ES-I3 (cell line): ENCODE data around the gene SHROOM2.
"Not testable (repeated sequence)": the region's sequence is repeated elsewhere in the genome, so short reads cannot be mapped to it uniquely, and the experiment has no call there.

Source experiments
- H3K36me3 ChIP-seq: 2 replicates; pipeline ENCODE4 v1.6.1; 2013; ENCODE audit warnings: mild to moderate bottlenecking, low read length, control low read depth, moderate library complexity; ENCODE audit not compliant: insufficient read depth
- H3K4me1 ChIP-seq: 2 replicates; pipeline ENCODE4 v1.6.1; 2013; ENCODE audit warnings: mild to moderate bottlenecking, control low read depth, low read length; ENCODE audit not compliant: insufficient read depth
- H3K9ac ChIP-seq: 2 replicates; pipeline ENCODE4 v1.6.1; 2013; ENCODE audit warnings: low read depth, mild to moderate bottlenecking, low read length, moderate library complexity
- H3K9me3 ChIP-seq: 2 replicates; pipeline ENCODE4 v1.6.1; 2013; ENCODE audit warnings: mild to moderate bottlenecking, low read length, moderate library complexity; ENCODE audit not compliant: control insufficient read depth, insufficient read depth

Gene SHROOM2

DNA sequence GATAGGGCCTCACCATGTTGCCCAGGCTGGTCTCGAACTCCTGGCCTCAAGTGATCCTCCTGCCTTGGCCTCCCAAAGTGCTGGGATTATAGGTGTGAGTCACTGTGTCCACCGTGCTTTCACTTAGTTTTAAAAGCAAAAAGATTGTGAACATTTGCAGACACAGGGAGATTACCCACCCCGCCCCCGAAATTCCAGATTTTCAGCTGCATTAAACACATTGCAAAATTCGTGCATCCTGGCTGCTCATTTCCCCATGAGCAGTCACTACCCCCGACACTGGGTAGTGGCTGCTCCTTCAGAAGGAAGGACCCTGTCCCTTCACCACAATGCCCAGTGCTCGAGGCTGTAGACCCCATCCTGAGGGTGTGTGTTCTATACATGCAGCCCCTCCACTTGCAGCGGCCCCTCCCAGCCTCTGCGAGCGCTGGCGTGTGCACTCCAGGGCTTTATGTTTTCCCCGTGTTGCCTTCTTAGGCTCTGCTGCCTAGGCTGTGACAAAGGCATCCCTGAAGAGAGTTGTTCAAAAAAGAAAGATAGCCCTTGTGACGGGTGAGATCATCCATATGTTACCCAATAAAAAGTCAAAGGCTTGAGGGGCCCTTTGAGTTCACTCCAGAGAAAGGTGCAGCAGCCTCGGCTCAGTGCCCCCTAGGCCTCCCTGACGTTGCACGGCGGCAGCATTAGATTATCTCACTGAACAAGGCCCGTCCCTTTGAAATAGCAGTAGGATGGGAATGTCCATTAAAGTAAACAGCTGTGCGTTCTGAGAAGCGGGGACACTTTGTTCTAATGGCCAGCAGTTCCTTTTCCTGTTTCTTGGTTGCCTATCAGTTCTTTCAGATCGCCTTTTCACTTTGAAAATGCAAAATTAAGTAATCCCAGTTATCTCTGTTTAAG lies 71.6 kb downstream of the SHROOM2 start:
- H3K36me3 ChIP-seq, result no peaks in the 10 kb centered on the region
- H3K9ac ChIP-seq, result no peak overlapping the region
- no peaks in the 10 kb centered on the region for H3K9me3 ChIP-seq
- H3K4me1 ChIP-seq, result peaks cover 14% of the 10 kb centered on the region

DNA sequence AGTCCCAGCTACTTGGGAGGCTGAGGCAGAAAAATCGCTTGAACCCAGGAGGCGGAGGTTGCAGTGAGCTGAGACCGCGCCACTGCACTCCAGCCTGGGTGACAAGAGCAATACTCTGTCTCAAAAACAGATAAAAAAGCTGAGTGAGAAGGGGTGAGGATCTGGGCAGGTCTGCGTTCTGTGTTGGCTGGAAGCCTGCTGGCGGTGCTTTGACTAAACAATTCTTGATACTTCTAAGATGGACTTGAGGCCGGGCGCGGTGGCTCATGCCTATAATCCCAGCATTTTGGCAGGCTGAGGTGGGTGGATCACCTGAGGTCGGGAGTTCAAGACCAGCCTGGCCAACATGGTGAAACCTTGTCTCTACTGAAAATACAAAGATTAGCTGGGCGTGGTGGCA lies 72.5 kb downstream of the SHROOM2 start:
- H3K4me1 ChIP-seq, H3K36me3 ChIP-seq, H3K9me3 ChIP-seq, H3K9ac ChIP-seq: not testable (repeated sequence)

DNA sequence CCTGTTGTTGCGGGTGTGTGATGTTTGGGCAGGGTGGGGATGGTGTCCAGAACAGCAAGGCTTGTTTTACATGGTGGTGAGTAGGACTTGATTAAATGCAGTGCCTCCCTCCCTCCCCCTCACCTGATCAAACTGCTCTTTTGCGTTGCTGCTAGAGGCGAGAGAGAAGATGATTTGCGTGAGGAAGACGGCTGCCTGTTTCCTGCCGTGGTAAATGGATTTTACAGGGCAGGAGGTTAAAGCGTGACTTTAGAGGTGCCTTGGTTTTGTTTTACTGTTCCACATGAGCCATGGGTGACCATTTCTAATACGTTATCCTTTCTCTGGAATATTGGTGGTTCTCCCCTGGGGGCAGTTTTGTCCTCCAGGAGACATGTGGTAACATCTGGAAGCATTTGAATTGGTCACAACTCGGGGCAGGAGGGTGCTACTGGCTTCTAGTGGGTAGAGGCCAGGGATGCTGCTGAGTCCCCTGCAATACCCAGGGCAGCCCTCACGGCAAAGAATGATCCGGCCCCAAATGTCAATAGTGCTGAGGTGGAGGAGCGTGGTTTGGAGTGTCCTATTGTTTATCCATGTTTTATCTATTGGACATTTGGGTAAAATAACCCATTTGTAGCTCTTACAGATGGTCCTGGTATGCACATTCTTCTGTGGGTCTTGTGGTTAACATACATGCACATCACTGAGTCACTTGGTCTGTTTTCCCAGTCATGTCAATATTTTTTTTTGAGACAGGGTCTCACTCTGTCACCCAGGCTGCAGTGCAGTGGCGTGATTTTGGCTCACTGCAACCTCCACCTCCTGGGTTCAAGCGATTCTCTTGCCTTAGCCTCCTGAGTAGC lies 73.7 kb downstream of the SHROOM2 start:
- H3K4me1 ChIP-seq, result peaks cover 9% of the 10 kb centered on the region
- H3K9ac ChIP-seq, result no peak overlapping the region
- H3K9me3 ChIP-seq, result no peaks in the 10 kb centered on the region
- H3K36me3 ChIP-seq, result no peaks in the 10 kb centered on the region

DNA sequence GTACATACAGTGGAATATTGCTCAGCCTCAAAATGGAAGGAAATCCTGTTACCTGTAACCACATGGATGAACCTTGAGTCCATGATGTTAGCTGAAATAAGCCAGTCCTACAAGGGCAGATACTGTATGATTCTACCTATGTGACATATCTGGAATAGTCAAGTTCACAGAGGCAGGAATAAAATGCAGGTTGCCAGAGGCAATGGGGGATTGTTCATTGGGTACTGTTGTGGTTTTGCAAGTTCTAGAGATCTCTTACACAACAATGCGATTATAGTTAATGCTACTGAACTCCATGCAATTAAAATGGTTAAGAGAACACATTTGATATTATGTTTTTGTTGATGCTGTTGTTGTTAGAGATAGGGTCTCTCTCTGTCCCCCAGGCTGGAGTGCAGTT lies 74.6 kb downstream of the SHROOM2 start:
- Histone ChIP-seq H3K9me3 (no peaks in the 10 kb centered on the region), H3K4me1 (peaks cover 9% of the 10 kb centered on the region), H3K9ac (no peak overlapping the region), H3K36me3 (no peaks in the 10 kb centered on the region)

DNA sequence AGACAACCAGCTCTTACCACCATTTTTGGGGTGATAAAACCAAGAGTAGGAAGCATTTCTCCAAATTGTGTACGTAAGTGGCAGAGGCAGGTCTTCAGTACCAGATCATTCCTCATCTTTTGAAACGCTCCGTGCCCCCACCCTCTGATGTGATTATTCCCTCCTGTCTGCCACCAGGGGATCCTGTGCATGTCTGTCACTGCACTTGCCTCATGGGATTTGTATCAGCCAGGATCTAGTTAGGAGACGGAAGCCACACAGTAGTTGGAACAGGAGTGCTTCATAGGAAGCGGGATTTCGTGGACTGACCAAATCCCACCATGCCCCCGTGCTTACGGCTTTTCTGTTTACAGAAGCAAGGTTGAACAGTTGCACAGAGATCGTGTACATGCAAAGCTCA lies 75.5 kb downstream of the SHROOM2 start:
- H3K9ac ChIP-seq, result no peak overlapping the region

DNA sequence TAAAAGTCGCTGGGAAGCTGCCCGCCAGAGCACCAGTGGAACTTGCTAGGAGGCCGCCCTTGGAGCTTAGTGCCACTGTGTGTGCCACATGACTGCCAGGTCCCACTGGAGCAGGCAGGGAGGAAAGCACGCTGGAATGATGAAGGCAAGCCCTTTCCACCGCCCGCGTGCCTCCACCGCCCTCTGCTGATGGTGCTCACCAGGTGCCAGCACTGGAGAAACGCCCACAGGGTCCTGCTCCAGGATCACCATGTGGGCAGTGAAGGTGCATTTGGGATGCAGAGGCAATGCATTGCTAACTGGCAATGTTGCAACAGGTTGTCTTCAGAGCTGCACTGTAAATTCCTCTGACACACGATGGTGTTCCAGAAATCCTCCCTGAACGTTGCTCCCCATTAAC lies 76.3 kb downstream of the SHROOM2 start:
- Histone ChIP-seq H3K36me3 (no peaks in the 10 kb centered on the region), H3K9me3 (no peaks in the 10 kb centered on the region), H3K9ac (no peak overlapping the region)

More for the DNA sequence above, 75.5 kb downstream of the SHROOM2 start:
- Histone ChIP-seq H3K36me3 (no peaks in the 10 kb centered on the region), H3K9me3 (no peaks in the 10 kb centered on the region), H3K4me1 (0 out of 2 replicates have a peak, but pooled peaks cover 2% of the 10 kb centered on the region)

DNA sequence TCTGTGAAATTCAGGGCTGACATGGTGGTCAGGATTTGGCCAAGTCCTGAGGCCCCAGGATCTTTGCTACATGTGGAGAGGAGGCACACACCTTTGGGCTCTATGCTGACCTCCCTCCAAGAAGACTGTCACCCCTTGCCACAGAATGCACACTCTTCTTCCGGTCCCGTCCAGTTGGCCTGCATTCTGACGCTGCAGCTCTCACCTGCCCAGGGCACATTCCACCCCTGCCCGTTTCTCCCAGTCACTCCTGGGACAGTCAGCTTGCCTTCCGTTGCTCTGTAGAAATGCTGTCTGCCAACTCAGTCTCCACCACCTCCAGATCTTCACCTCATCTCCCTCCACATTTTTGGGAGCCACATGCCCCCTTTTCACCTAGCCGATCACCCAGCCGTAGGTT lies 76.7 kb downstream of the SHROOM2 start:
- H3K4me1 ChIP-seq, result no peaks in the 10 kb centered on the region; the same call in 1 of the 2 replicates
- no peaks in the 10 kb centered on the region for H3K36me3 ChIP-seq
- no peaks in the 10 kb centered on the region for H3K9me3 ChIP-seq
- H3K9ac ChIP-seq, result no peak overlapping the region

More for the DNA sequence above, 76.3 kb downstream of the SHROOM2 start:
- no peaks in the 10 kb centered on the region; the same call in 1 of the 2 replicates for H3K4me1 ChIP-seq

DNA sequence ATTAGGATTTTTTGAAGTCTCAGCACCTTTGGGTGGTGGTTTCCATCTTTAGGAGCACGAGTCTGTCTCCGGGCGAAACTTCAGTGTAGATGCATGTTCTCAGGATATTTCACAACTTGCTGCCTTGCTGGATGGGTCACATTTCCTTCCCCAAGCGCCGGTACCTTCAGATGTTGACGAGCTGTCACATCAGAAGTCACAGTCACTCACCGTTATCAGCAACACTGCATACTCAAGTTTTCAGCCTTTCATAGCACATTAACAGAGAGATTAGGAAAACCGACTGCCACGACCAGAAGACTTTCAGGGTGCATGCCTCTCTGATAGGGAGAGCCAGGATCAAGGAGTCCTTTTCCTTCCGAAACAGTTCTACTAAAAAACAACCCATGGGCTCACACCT lies 77.8 kb downstream of the SHROOM2 start:
- no peaks in the 10 kb centered on the region for H3K9me3 ChIP-seq
- no peak overlapping the region for H3K9ac ChIP-seq
- H3K4me1 ChIP-seq, result no peaks in the 10 kb centered on the region; the same call in 1 of the 2 replicates
- H3K36me3 ChIP-seq, result no peaks in the 10 kb centered on the region

DNA sequence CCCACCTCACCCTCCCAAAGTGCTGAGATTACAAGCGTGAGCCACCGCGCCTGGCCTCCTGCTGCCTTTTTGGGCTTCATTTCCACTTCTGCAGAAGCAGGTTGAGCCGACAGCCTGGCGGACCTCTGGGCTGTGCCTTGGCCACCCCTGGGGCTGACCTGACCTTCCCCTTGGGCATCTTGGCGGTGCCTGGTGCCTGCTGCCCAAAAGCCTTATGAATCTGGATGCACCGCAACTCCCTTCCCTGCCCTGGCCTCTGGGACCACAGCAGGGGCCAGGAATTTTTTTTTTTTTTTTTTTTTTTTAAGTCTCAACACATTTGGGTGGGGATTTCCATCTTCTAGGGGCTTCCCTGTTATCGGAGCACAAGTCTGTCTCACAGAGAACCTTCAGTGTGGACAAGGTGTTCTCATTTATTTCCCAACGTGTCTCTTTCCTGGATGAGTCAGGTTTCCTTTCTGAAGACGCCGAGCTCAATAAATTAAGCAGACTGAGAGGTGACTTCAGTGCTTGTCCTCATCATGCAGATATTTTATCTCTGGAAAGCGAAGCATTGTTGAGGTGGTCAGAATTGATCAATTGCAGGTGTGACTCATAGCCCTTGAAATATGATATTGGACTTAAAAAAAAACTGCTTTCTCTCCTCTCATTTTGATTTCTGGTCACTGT lies 79.7 kb downstream of the SHROOM2 start:
- no peaks in the 10 kb centered on the region for H3K9me3 ChIP-seq
- no peaks in the 10 kb centered on the region for H3K36me3 ChIP-seq
- H3K4me1 ChIP-seq, result no peaks in the 10 kb centered on the region; the same call in 1 of the 2 replicates
- no peak overlapping the region for H3K9ac ChIP-seq

DNA sequence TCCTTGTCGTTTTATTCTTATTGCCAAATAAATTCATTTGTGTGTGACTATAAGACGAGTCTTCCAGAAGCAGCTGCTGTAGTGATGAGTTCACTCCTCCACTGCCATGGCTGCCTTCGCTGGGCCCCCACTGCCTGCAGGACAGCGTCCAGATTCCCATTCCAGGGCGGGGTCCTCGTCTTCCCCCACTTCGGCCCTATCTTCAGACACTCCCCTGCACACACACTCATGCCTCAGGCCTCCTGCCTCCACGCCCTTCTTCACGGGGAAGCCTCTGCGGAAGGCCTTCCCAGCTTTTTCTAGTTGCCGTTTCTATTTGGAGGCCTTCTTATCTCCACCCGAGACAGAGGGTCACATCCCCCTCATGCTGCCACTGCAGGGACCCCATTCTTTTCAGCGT lies 80.4 kb downstream of the SHROOM2 start:
- no peak overlapping the region for H3K9ac ChIP-seq
- H3K4me1 ChIP-seq, result no peaks in the 10 kb centered on the region; the same call in 1 of the 2 replicates

DNA sequence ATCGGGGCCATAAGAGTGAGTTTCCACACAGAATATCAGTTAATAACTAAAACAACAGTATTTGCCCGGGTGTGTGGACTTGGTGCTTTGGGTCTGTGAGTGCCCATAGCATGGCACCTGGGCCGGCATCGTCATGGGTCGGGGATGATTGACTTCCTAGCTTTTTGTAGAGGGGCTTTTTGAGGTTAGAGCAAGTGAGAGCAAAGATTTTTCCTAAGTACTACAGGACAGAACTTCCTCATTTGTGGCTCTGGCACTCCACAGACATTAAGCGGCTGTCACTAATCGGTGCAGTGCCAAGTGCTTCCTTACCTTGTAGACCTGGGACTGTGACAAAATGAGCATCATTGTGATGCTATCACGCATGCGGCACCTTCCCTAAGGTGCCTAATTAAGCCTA lies 81.0 kb downstream of the SHROOM2 start:
- H3K9ac ChIP-seq, result no peak overlapping the region
- H3K4me1 ChIP-seq, result no peaks in the 10 kb centered on the region; the same call in 1 of the 2 replicates
- no peaks in the 10 kb centered on the region for H3K36me3 ChIP-seq

More for the DNA sequence above, 80.4 kb downstream of the SHROOM2 start:
- Histone ChIP-seq H3K9me3 (no peaks in the 10 kb centered on the region), H3K36me3 (no peaks in the 10 kb centered on the region)

DNA sequence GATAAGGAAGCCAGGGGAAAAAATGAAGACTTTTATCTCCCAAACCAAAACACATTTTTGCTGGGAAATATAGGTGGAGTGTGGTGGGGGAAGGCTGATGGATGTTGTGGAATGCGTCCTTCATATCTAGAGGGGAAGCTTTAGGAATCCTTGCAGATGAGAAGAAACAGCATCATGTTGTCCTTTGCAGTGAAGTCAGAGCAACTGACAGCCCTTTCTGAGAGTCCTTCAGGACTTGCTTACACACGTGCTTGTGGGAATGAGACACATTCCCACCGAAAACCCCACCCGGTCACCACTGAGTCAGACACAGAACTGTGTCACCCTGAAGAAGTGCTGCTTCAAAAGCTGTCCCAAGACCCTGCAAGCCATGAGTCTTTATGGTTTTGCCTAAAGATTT lies 81.5 kb downstream of the SHROOM2 start:
- Histone ChIP-seq H3K4me1 (no peaks in the 10 kb centered on the region; the same call in 1 of the 2 replicates), H3K36me3 (no peaks in the 10 kb centered on the region), H3K9me3 (no peaks in the 10 kb centered on the region; the same call in 1 of the 2 replicates), H3K9ac (no peak overlapping the region)

More for the DNA sequence above, 81.0 kb downstream of the SHROOM2 start:
- H3K9me3 ChIP-seq, result no peaks in the 10 kb centered on the region; the same call in 1 of the 2 replicates

DNA sequence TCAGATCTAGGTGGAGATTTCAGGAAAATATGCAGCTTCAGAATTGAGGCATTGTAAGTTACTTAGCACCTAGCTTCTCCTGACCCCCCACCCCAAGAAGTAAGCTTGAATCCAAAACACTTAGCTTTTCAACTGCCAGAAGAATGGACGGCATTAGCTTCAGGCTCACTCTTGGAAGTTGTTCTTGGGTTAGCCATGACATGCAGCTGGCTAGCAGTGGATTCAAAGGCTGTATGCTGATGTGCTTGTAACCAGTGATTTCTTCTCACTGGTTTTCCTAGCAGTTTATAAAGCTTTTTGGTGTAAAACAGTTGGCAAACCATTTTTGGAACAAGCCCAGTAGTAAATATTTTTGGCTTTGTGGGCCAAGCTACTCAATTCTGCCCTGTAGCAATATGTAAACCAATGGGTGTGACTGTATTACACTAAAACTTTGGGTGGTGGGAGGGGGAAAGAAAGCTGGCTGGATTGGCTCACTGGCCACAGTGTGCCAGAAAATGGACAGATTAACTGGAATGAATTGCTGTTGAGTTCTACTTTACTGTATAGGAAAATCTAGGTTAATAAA lies 85.6 kb downstream of the SHROOM2 start:
- Histone ChIP-seq H3K4me1 (no peaks in the 10 kb centered on the region; the same call in 1 of the 2 replicates), H3K9ac (no peak overlapping the region), H3K36me3 (no peaks in the 10 kb centered on the region), H3K9me3 (no peaks in the 10 kb centered on the region; the same call in 1 of the 2 replicates)

DNA sequence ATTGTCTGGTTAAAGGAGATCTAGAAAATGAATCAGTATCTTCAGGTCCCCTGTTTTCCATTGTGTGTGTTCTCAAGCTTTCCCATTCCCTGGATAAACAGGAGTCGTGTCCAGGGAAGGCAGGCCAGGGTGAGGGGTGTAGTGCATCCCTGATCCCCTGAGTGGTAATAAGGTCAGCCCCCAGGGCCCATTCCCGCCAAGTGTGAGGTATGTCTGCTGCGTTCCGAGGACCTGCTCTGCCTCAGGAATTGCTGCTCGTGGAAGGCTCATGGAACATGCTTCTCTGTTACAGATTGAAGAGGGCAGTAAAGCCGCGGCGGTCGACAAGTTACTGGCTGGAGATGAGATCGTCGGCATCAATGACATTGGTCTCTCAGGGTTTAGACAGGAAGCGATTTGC lies 87.1 kb downstream of the SHROOM2 start:
- H3K36me3 ChIP-seq, result no peaks in the 10 kb centered on the region
- H3K4me1 ChIP-seq, result peaks cover 2% of the 10 kb centered on the region; the same call in 1 of the 2 replicates

More for the DNA sequence above, 87.1 kb downstream of the SHROOM2 start:
- no peak overlapping the region for H3K9ac ChIP-seq
- no peaks in the 10 kb centered on the region; the same call in 1 of the 2 replicates for H3K9me3 ChIP-seq
